Fibroblast of lung (primary cell): ENCODE measurements around the gene DSC1. TPM values are rescaled to one million over a fixed set of nuclear protein-coding genes. Genes with fewer than 3 reads are reported as not detected.
"Not testable (repeated sequence)": the region's sequence is repeated elsewhere in the genome, so short reads cannot be mapped to it uniquely, and the experiment has no call there.

Experiments
- DNase-seq, 2 donors: peaks; one replicate each; pipeline versions ENCODE4 v3.0.0 to v3.0.0-alpha.2; 2010; ENCODE audit warnings: low read depth in 2 of 2
- H2AFZ ChIP-seq: 2 replicates; pipeline ENCODE4 v1.5.1; 2012; ENCODE audit warnings: low read length, control low read depth, inconsistent platforms
- H3K27ac ChIP-seq: 2 replicates; pipeline ENCODE4 v1.5.1; 2011; ENCODE audit warnings: low read length, control low read depth; ENCODE audit not compliant: insufficient read depth
- H3K27me3 ChIP-seq: 2 replicates; pipeline ENCODE4 v1.5.1; 2011; ENCODE audit warnings: mild to moderate bottlenecking, low read length; ENCODE audit not compliant: control insufficient read depth, insufficient read depth
- H3K36me3 ChIP-seq: 2 replicates; pipeline ENCODE4 v1.5.1; 2011; ENCODE audit warnings: low read length; ENCODE audit not compliant: control insufficient read depth, insufficient read depth
- H3K4me1 ChIP-seq: 2 replicates; pipeline ENCODE4 v1.5.1; 2011; ENCODE audit warnings: low read length; ENCODE audit not compliant: control insufficient read depth, insufficient read depth; ENCODE audit errors: extremely low read depth
- H3K4me2 ChIP-seq: 2 replicates; pipeline ENCODE4 v1.5.1; 2011; ENCODE audit warnings: low read length, control low read depth; ENCODE audit not compliant: insufficient read depth; ENCODE audit errors: extremely low read depth
- H3K4me3 ChIP-seq, 4 experiments: fragments of 200-600 bp in 1 of 4; sonication (generic) in 1 of 4; replicated peaks in 1 of 4; 2 replicates each; pipeline ENCODE4 v1.5.1; 2011 to 2016; ENCODE audit warnings: low read length in 4 of 4, low read depth in 3 of 4, mild to moderate bottlenecking in 3 of 4, control low read depth in 2 of 4, inconsistent platforms in 1 of 4, mixed read lengths in 1 of 4; ENCODE audit not compliant: insufficient read depth in 1 of 4; ENCODE audit errors: control extremely low read depth in 1 of 4
- H3K79me2 ChIP-seq: 2 replicates; pipeline ENCODE4 v1.5.1; 2012; ENCODE audit warnings: mild to moderate bottlenecking, low read length, inconsistent platforms; ENCODE audit not compliant: control insufficient read depth, insufficient read depth
- H3K9ac ChIP-seq: 2 replicates; pipeline ENCODE4 v1.5.1; 2011; ENCODE audit warnings: mild to moderate bottlenecking, low read length, control low read depth; ENCODE audit not compliant: insufficient read depth
- H3K9me3 ChIP-seq: 2 replicates; pipeline ENCODE4 v1.5.1; 2012; ENCODE audit warnings: low read depth, low read length; ENCODE audit not compliant: control insufficient read depth, insufficient read depth
- H4K20me1 ChIP-seq: 2 replicates; pipeline ENCODE4 v1.5.1; 2011; ENCODE audit warnings: low read length; ENCODE audit not compliant: control insufficient read depth, insufficient read depth; ENCODE audit errors: extremely low read depth
- CTCF ChIP-seq, 2 donors: IDR thresholded peaks in 1 of 2; conservative IDR thresholded peaks in 1 of 2; 1 replicate in 1 of 2; 2 replicates in 1 of 2; pipeline ENCODE4 v1.5.1; 2011 to 2012; ENCODE audit warnings: low read length in 2 of 2, control low read depth in 1 of 2, inconsistent platforms in 1 of 2, low read depth in 1 of 2, mild to moderate bottlenecking in 1 of 2
- EZH2 ChIP-seq: IDR thresholded peaks from 2 replicates; pipeline ENCODE4 v1.5.1; 2012; ENCODE audit warnings: low read length, control low read depth, mild to moderate bottlenecking; ENCODE audit errors: missing control alignments
- polyA plus RNA-seq, 2 donors: library from polyadenylated mRNA; depleted of rRNA in 1 of 2; stranded (reverse) in 1 of 2; unstranded in 1 of 2; fragments of >200 nt; gene quantifications; 2 replicates each; pipeline ENCODE4 v1.2.1, GENCODE V29; 2011 to 2012; ENCODE audit warnings: missing spikeins in 1 of 2
- total RNA-seq: library from RNA; depleted of rRNA; stranded (reverse); fragments of >200 nt; gene quantifications from 2 replicates; pipeline ENCODE4 v1.2.1, GENCODE V29; 2014

The DSC1 gene
- total and polyA plus RNA-seq, 2 donors (not counting 1 experiment from before 2014, with no cell fraction given): not detected

- no peak overlapping the region for H3K4me3 ChIP-seq
- no peak for DNase-seq
- no peak overlapping the region for H3K27ac ChIP-seq
- TF ChIP-seq CTCF (conservative IDR thresholded peaks at IDR 0.05 in 1 of 2, IDR thresholded peaks at IDR 0.05 in 1 of 2; ENCODE audit: low read depth in 1 of 2, low read length in 2 of 2): no peak
- TF ChIP-seq EZH2: no peak
- no peak overlapping the region for H2AFZ ChIP-seq
- H3K27me3 ChIP-seq: no peaks in the 10 kb centered on the region
- H3K9ac ChIP-seq: no peak overlapping the region
- no peaks in the 10 kb centered on the region for H4K20me1 ChIP-seq
- H3K9me3 ChIP-seq: no peaks in the 10 kb centered on the region
- no peak overlapping the region for H3K4me2 ChIP-seq
- H3K4me1 ChIP-seq: no peaks in the 10 kb centered on the region
- no peaks in the 10 kb centered on the region for H3K36me3 ChIP-seq
- no peaks in the 10 kb centered on the region for H3K79me2 ChIP-seq
These were observed 27.6 kb downstream of the DSC1 start for GRCh38 chr18:31134988-31135529.

- DNase-seq: no peak
These were observed 33.1 kb downstream of the DSC1 start for GRCh38 chr18:31129398-31130115.

GRCh38 chr18:31125878-31126277, 36.8 kb downstream of the DSC1 start:
- TF ChIP-seq EZH2 (no peak), CTCF (conservative IDR thresholded peaks at IDR 0.05 in 1 of 2, IDR thresholded peaks at IDR 0.05 in 1 of 2; ENCODE audit: low read depth in 1 of 2, low read length in 2 of 2) (no peak)
- no peaks in the 10 kb centered on the region for H3K4me1 ChIP-seq
- H3K4me2 ChIP-seq: no peak overlapping the region
- no peak overlapping the region for H3K4me3 ChIP-seq
- no peak overlapping the region for H3K27ac ChIP-seq
- H4K20me1 ChIP-seq: no peaks in the 10 kb centered on the region
- no peaks in the 10 kb centered on the region for H3K9me3 ChIP-seq
- no peaks in the 10 kb centered on the region for H3K36me3 ChIP-seq
- no peak overlapping the region for H3K9ac ChIP-seq
- no peak overlapping the region for H2AFZ ChIP-seq
- H3K27me3 ChIP-seq: no peaks in the 10 kb centered on the region
- DNase-seq: no peak
- no peaks in the 10 kb centered on the region for H3K79me2 ChIP-seq

More at GRCh38 chr18:31129398-31130115, 33.1 kb downstream of the DSC1 start:
- Histone ChIP-seq H3K9ac (no peak overlapping the region), H3K4me2 (no peak overlapping the region), H3K4me3 (no peak overlapping the region), H3K79me2 (no peaks in the 10 kb centered on the region), H3K4me1 (no peaks in the 10 kb centered on the region), H3K36me3 (no peaks in the 10 kb centered on the region), H4K20me1 (no peaks in the 10 kb centered on the region), H3K9me3 (no peaks in the 10 kb centered on the region), H3K27me3 (no peaks in the 10 kb centered on the region), H3K27ac (no peak overlapping the region), H2AFZ (no peak overlapping the region)
- TF ChIP-seq EZH2 (no peak), CTCF (conservative IDR thresholded peaks at IDR 0.05 in 1 of 2, IDR thresholded peaks at IDR 0.05 in 1 of 2; ENCODE audit: low read depth in 1 of 2, low read length in 2 of 2) (no peak)

- not testable (repeated sequence) for H4K20me1 ChIP-seq, H3K4me2 ChIP-seq, H3K27me3 ChIP-seq, DNase-seq, H3K9ac ChIP-seq, H3K4me3 ChIP-seq, H3K4me1 ChIP-seq, H2AFZ ChIP-seq, H3K27ac ChIP-seq, H3K79me2 ChIP-seq, H3K36me3 ChIP-seq, H3K9me3 ChIP-seq
These were observed 39.5 kb downstream of the DSC1 start for GRCh38 chr18:31123125-31123524.
